GM18858 (cell line): ENCODE measurements around the gene SPATA31D1.
"Not testable (repeated sequence)": the region's sequence is repeated elsewhere in the genome, so short reads cannot be mapped to it uniquely, and the experiment has no call there.

ENCODE experiments used
- ATAC-seq: cut with Tn5 transposase; IDR thresholded peaks from one replicate; pipeline ENCODE4 v1.9.1; 2021; ENCODE audit not compliant: unreplicated experiment

SPATA31D1 gene

DNA sequence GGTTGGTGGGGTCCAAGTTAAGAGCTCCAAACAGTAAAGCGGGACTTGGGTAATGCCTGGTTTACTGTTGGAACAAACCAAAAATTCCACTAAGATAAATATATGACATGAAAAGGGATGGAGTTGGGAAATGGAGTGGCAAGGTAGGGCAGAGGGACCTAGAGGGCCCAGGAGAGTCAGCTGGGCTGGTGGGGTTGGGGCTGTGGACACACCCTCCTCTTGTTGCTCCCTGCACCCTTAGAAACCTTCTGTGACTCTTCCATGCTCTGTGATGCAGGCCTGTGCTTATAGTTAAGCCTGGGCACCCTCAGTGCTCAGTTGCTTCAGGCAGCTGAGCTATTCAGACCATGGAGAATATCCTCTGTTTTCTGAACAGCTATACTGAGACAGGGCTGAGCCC, at the start of gene SPATA31D1:
SPATA31D1 (plus strand) TSS at position 301 of the 400 bp plus-strand sequence; CDS start at position 348, 47 bp downstream.
- ATAC-seq: not testable (repeated sequence)

DNA sequence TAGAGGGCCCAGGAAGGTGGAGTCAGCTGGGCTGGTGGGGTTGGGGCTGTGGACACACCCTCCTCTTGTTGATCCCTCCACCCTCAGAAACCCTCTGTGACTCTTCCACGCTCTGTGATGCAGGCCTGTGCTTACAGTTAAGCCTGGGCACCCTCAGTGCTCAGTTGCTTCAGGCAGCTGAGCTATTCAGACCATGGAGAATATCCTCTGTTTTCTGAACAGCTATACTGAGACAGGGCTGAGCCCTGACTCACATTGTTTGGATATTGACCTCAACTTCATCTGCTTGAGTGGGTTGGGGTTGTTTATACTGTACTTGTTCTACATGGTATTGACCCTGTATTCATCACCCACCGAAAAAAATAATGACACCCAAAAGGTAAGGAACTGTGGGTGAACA, 45.2 kb upstream of the SPATA31D1 start, which contains the start of gene SPATA31D3:
SPATA31D3 (plus strand) TSS at position 108 of the 400 bp plus-strand sequence; CDS start at position 194, 86 bp downstream.
- not testable (repeated sequence) for ATAC-seq

DNA sequence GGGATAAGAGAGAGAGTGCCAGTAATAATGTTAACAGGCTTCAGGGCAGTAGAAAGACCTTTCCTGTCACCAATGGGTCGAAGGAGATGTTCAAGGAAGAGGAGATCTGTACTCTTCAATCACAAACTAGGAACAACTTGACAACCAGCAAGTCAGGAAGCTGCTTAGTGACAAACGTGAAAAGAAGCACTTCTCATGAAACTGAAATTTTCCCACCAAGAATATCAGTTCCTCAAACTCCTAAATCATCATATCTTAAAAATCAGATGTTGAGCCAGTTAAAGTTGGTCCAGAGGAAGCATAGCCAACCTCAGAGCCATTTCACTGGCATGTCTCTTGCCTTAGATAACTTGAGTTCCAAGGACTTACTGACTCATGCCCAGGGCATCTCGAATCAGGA, 39.9 kb upstream of the SPATA31D1 start:
- ATAC-seq: not testable (repeated sequence)

DNA sequence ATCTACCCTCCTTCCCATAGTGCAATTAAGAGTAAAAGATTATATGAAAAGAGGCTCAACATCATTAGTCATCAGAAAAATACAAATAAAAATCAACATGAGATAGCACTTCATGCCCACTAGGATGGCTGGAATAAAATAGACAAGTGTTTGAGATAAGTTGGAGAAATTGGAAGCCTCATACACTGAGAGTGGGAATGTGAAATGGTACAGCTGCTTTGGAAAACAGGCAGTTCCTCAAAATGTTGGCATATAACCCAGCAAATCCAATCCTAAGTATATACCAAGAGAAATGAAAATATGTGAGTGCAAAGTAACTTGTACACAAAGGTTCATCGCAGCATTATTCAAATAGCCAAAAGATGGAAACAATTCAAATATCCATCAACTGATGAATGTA, 35.5 kb upstream of the SPATA31D1 start:
- no peak for ATAC-seq

DNA sequence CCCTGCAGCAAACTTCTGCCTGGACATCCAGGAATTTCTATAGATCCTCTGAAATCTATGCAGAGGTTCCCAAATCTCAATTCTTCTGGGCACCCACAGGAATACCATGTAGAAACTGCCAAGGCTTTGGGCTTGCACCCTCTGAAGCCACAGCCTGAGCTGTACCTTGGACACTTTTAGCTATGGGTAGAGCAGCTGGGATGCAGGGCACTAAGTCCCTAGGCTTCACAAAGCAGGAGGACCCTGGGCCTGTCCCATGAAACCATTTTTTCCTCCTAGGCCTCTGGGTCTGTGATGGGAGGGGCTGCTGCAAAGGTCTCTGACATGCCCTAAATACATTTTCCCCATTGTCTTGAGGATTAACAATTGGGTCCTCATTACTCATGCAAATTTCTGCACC, 32.9 kb upstream of the SPATA31D1 start:
- ATAC-seq: no peak

DNA sequence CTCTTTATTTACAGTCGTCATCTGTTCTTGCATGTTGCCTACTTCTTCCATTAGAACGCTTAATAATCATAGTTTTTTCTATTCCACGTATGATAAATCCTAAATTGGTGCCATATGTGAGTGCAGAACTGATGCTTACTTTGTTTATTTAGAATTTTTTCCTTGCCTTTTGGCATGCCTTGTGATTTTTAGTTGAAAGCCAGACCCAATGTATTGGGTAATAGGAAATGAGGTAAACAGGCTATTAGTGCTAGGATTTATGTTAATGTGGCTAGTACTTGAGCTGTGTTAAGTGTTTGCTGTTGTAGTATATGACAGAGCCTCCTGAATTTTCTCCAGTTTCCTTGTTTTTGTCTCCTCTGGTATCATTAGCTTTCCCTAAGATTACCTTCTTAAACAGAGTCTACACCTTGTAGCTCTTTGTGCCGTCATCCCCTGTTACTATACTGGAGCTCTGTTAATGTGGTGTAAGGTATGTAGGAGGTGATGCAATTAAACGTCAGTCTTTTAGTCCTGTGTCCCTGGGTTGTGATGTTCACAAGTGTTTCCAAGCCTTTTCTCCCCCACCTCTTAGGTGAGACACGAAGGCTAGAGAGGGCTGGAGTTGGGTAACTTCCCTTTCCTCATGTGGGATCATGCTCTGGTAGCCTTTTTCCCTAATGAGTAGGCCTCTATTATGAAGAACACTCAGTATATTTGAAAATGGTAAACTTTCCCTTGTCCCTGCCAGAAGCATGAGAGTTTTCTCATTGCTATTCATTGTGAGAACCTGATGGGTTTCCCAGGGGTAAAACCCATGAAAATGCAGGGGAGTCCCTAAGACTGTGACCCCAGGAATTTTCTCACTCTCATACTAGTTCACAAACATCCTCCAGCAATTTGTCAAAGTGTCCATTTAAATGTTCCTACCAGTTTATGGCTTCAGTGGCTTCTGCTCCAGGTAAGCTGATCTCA, 24.1 kb upstream of the SPATA31D1 start:
- ATAC-seq: no peak

DNA sequence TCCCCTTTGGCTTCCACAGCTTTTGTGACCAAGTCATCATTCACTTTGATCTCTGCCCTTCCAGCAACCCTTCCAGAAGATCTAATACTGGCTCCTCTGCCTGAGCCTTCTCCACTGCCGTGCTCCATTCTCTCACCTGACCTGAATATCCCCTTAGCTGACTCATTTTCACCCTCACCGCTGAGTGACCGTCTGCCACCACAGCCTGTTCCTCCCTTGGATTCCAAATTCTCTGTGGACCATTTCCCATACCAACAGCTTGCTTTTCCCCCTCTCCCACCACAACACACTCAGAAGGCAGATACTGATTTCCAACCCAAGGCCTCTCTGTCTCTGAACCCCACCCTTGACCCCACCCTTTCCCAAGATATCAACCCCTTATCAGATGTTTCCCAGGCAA, 20.5 kb upstream of the SPATA31D1 start:
- ATAC-seq: no peak

DNA sequence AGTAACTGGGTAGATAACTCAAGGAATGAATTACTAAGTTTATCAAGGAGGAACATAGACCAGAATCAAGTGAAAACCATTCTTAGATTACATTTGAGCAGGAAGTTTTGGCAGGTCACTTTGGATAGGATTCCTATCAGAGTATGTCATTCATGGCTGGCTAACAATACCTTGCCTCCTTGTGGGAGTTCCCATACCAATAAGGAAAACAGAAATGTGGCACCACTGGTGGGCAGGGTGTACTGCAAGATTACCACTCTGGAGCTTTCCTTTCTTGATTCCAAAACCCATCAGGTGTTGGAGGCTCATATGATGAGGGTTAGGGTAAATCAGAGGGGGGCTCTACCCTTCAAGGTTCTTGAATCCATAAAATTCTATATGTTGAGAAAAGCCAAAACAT, 18.6 kb upstream of the SPATA31D1 start:
- ATAC-seq: no peak

DNA sequence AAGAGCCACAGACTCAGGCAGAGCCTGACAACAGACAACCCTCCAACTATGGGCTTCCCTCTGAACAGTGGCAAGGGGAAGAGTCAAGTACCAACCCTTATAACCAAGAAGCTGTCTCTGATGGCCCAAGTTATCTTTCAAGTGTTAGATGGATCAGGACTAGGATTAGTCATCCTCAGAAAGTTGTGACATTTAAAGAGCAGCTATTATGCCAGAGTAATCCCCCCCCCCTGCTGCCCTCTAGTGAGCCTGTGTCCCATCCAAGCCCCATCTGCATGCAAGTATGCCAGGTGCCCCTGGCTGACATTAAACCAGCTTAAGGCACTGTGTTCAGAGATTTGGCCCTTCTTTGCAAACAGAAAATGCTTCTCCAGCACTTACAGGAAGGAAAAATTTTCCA, 16.8 kb upstream of the SPATA31D1 start:
- no peak for ATAC-seq

DNA sequence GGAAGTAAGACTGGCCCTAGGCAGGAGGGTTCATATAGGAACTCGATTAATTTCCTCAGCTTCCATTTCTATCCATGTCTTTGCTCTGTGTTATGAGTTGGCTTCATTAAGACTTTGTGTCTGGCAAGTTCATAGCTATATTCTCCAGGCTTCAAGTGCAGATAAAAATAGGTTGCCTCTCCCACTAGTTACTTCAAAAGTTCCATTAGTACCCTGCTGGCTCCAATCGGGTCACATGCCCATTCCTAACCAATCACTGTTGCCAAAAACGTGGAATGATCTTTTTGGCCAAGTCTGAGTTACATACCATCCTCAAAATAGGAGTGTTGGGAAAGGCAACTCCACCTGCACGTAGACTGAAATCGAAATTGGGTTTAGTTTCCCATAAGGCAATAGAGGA, 13.8 kb upstream of the SPATA31D1 start:
- no peak for ATAC-seq

DNA sequence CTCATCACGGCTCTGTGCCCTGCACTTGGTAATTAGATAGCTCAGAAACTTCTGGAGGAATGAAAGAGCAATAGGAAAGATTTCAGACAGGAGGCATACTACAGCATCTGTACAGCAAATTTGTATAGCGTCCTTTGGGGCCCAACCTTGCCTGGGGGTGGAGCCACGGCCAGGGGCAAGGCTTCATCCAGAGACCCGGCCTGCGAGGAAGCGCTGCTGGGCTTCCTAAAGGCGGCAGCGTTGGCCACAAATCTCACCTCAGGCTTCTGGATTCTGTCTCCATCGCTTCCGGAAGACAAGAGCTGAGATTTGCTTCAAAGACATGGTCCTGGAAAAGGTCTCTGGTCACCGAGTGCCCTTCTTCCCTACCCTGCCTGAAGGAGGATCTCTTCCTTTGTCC, 12.2 kb upstream of the SPATA31D1 start:
- no peak for ATAC-seq

DNA sequence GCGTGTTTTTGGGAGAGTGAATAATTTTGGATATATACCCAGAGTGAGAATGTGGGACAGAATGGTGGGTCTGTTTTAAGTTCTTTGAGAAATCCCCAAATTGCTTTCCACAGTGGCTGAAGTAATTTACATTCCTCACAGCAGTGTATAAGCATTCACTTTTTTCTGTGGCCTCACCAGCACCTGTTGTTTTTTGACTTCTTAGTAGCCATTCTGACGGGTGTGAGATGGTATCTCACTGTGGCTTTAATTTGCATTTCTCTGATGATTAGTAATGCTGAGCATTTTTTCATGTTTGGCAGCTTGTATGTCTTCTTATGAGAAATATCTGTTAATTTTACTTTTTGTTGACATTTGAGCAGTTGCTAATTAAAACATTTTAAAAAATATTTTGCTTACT, 9.4 kb upstream of the SPATA31D1 start:
- ATAC-seq: peak; percentile 69

DNA sequence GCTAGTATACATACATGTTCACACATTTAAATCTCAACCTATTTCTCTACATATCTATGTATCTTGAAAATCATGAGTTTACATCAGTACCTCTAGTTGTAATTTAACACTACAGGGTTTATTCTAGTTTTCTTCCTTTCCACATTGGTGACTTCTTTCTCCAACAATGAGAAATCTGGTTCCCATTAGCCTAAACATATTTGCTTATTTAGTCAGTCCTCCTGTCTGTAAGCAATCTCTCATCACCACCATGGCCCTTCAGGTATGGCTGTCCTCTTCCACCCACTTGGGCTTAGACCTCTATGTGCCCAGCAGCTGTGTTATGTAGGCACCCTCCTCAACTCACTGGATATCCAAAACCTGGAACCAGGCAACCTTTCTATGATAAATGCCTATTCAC, 8.0 kb upstream of the SPATA31D1 start:
- no peak for ATAC-seq

DNA sequence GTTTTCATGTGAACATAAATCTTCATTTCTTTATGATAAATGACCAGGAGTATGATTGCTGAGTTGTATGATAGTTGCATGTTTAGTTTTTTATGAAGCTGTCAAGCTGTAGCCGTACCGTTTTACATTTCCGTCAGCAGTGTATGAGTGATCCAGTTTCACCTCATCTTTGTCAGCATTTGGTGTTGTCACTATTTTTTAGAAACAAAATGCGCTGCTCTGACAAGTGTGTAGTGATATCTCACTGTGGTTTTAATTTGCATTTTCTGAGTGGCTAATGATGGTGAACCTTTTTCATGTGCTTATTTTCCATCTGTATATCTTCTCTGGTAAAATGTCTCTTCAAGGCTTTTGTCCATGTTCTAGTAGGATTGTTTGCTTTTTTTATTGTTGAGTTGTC, 6.7 kb upstream of the SPATA31D1 start:
- no peak for ATAC-seq

DNA sequence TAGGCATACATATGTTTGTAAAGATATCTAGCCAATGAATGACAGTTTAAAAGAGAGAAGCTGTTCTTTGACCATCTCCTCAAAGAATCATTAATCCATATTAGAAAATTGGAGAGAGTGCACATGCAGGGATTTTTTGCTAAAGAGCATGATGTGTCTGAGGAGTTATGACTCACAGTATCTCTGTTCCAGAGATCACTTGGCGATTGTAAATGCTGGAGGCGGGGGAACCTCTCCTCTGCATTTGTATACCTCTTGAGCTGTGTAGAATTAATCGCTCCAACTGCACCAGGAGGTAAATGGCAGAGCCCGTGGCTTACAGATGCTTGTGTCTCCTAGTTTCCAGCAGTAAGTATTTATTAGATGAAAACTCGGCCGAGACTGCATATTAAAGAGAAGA, 3.6 kb upstream of the SPATA31D1 start:
- ATAC-seq: no peak

DNA sequence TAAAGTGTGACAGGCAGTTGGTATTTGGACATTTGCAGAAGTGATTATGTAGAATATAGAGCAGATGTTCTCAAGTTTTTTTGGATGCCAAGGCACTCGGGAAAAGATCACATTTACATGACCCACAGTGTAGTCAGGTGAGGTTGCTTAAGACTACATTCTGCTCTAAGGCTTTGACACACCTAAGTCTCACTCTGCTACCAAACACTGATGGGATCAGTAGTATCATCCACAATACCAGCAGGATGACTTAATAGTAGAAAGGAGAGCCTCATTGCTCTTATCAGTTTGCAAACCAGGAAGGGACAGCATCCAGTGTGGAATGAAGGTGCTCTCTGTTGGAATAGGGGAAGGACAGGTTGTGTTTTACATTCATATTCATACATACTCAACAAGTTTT, 2.5 kb upstream of the SPATA31D1 start:
- ATAC-seq: no peak

DNA sequence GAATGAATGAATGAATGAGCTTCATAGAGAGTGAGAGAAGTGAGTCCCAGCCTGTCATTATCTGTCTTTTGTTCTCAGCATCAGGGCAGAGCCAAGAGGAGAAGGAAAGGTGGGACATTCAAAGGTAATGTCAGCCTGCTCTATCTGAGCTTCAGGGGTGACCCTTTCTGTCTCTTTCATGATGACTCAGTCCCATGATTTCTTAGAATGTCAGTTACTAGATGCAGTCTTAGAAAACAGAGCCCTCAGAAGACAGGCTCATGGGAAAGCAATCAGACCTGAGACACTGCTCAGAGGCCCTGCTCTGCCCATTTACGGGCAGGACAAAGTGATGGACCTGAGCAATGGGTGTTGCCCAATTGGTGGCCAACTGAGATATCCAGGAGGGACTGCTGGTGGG, 1.1 kb downstream of the SPATA31D1 start:
- ATAC-seq: no peak

DNA sequence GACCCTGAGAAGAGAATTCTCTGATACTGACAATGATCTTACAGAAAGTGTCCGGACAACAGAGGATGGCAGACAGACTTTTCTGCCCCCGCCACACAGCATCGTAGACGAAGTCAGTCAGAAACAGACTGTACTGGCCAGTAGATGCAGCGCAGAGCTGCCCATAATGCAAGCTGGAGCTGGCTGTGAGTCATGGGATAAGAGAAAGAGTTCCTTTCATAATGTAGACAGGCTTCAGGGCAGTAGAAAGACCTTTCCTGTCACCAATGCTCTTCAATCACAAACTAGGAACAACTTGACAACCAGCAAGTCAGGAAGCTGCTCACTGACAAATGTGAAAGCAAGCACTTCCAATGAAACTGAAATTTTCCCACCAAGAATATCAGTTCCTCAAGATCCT, 5.1 kb downstream of the SPATA31D1 start:
- no peak for ATAC-seq

DNA sequence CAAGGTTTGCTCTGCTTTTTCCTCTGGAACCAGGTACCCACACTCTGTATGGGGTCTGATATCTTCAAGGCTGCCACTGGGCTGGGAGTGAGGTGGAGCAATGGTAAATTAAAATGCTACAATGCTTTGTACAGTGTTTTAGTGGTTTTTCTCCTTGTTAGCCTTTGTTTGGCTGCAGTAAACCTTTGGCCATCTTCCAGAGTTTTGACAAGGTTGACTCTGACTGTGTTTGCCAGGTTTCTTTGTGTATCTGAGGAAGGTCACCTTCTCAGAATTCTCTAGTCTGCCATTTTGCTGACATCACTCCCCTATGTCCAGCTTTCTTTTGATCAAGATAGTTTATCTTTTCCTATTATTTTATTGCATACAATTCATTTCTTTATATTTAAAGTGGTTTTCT, 11.2 kb downstream of the SPATA31D1 start:
- ATAC-seq: no peak

DNA sequence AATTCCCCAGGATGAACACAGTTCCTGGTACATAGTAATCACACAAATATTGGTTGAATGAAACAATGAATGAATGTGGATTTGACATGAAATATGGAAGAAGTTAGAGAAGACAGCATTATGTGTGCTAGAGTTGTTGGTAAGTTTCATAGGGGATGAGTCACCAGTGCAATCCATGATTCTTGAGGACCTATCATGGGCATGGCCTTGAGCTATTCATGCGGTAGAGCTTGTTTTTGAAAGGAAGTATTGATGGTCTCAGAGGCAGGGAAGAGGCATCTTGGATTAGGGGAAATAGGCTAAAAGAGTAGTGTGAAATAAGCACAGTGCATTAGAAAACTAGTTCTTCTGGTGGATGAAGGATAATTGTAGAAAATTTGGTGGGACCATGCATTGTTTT, 22.1 kb downstream of the SPATA31D1 start:
- no peak for ATAC-seq

DNA sequence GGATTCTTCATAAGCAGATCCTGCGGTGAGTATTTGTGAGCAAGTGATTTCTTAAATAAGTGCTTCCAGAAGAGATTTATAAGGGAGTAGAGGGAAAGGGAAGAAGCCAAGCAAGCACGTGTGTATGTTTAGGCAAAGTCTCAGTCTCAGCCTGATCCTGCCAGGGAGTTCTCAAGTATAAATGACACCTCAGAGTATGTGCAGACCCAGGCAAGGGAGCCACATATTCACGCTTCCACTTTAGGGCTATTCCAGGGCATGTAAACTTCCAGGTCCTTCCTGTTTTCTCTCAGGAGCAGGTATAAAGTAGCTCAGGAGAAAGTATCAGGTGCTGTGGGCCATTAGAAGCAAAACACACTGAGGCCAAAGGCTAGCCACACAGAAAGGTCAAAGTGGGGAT, 22.6 kb downstream of the SPATA31D1 start:
- no peak for ATAC-seq

DNA sequence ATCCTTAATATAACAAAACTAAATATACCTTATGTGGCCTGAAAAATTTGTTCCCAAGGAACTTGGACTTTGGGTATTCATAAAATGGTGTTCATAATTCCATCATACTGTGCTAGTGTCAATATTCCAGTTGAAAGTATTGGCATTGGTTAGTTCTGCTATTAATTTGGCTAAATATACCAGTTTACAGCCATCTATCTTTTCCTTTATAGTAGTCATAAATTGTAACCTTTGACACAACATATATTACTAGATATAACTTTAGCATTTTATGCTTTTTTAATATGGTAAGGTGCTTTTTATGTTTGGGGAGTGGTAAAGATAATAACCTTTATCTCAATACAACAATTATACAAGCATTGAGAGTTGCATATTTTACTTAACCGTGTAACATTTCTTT, 23.7 kb downstream of the SPATA31D1 start:
- no peak for ATAC-seq

DNA sequence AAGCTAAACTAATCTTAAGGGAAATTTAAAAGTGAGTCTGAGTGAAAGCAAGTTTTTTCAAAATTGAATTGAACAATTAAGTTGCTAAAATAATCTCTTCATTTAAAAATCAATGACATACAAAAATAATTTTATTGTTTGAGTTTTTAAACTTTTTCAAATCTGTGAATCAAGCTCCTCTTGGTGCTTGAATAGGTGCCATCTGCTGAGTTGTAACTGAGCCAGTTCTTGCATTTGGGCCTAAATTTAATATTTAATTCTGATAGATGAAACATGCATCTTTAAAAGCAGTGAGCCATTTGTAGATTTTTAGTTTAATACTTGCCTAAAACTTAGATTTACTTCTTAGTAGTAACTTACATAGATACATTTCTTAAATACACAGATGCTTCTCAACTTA, 31.8 kb downstream of the SPATA31D1 start:
- ATAC-seq: no peak
